ENCODE data around the gene LOXHD1.

DNA sequence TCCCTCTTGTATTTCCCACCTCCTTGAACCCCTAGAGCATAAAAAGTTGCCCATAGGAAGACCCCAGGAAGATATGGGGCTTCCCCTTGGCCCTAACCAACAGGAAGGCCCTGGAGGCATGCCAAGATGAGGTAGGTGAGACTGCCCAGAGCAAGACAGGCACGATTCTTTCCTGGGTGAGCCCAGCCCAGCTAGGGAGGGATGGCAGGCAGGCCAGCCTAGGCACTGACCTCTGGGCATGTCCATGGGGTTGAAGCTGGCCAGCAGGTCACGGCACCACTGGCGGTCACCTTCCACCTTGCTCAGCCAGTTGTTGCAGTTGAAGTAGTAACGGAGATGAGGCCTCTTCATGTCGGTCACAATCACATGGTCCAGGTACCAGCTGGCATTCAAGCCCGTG is 17.6 kb downstream of the LOXHD1 start:
- TF ChIP-seq CTCF (conservative IDR thresholded peaks at IDR 0.05; ENCODE audit: low read depth, low read length): no peak
- TF ChIP-seq CEBPB (IDR thresholded peaks at IDR 0.05; ENCODE audit: low read depth, low read length): no peak
- no peak for TF ChIP-seq MXI1 (IDR thresholded peaks at IDR 0.05; ENCODE audit: borderline replicate concordance, low read depth, low read length)
- TF ChIP-seq RAD21 (IDR thresholded peaks at IDR 0.05; ENCODE audit: low read length): no peak
- no peak for TF ChIP-seq POLR2A (IDR thresholded peaks at IDR 0.05; ENCODE audit: low read depth, low read length)
- no peak for TF ChIP-seq RFX5 (IDR thresholded peaks at IDR 0.05; ENCODE audit: low read depth, low read length)
- no peak for TF ChIP-seq RCOR1 (IDR thresholded peaks at IDR 0.05; ENCODE audit: insufficient replicate concordance, low read length)
- TF ChIP-seq SMC3 (IDR thresholded peaks at IDR 0.05; ENCODE audit: low read depth, low read length): no peak
- TF ChIP-seq MAFK (IDR thresholded peaks at IDR 0.05; ENCODE audit: low read depth, low read length): no peak
- no peak for TF ChIP-seq USF2 (IDR thresholded peaks at IDR 0.05; ENCODE audit: low read depth, low read length)
- no peak for TF ChIP-seq MAZ (IDR thresholded peaks at IDR 0.05; ENCODE audit: borderline replicate concordance, low read depth, low read length)
- no peak for TF ChIP-seq BHLHE40 (IDR thresholded peaks at IDR 0.05; ENCODE audit: low read depth, low read length)
